A549 treated with Hydrocortisone at 1 μM for 4 hours (cell line): ENCODE results near the gene PRRC2C. TPM values are rescaled to one million over a fixed set of nuclear protein-coding genes. Genes with fewer than 3 reads are reported as not detected.

Source experiments
- total RNA-seq: library from RNA; stranded (reverse); fragments of 200-300 nt; extraction: Qiagen RNA extraction; gene quantifications from 5 replicates; pipeline ENCODE4 v1.2.3, GENCODE V29; 2022

PRRC2C gene
- total RNA-seq = 58.5 to 90.6 TPM (median 71.0 TPM) in 5 replicates

GRCh38 chr1:171485375-171486047 is at the start of gene PRRC2C:
Gene PRRC2C (plus strand): TSS chr1:171485530. CDS start chr1:171512089, 26,559 bp downstream.

DNA sequence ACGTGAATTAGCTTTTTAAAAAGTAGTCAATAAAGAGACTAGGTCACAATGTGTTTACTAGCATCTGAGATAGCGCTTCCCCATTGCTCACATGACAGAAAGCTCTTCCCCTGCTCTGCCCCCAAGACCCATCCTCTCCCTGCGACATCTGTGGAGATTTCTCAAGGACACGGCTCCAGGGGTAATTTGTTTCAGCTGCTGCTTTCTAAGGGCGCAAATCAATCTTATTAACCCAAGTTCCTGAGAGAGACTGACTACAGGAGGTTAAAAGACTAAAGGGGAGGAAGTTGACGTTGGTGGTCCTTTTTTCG is 136.8 kb downstream of the PRRC2C start, which contains the start of gene MYOCOS:
Gene MYOCOS, plus strand, starts transcription at position 92 of the 311 bp plus-strand sequence. CDS start 1,641 bp downstream, outside the sequence.

Other genes starting within 250 kb of the PRRC2C start
- not detected in 5 replicates for gene FMO1, start 237.0 kb upstream of the PRRC2C start, total RNA-seq
- gene FMO4, start 171.3 kb upstream of the PRRC2C start, total RNA-seq = 0.27 to 0.67 TPM (median 0.43 TPM) in 5 replicates
- not detected in 5 replicates for gene MYOCOS, start 136.7 kb downstream of the PRRC2C start, total RNA-seq
- gene MYOC, start 167.2 kb downstream of the PRRC2C start, total RNA-seq = not detected in 5 replicates